ENCODE measurements around the gene ADORA1.

GRCh38 chr1:203161175-203161574 lies 33.6 kb downstream of the ADORA1 start:
- TF ChIP-seq EZH2 (IDR thresholded peaks at IDR 0.05), result no peak
- TF ChIP-seq POLR2AphosphoS5 (IDR thresholded peaks at IDR 0.05; ENCODE audit: borderline replicate concordance, low read depth, low read length), result no peak
- no peak for TF ChIP-seq FOXP2 (optimal IDR thresholded peaks at IDR 0.05; ENCODE audit: control extremely low read depth, extremely low read length, insufficient read depth)
